Thyroid gland (tissue), 4 donors: Measurements from ENCODE around the gene ZNF865. TPM values are rescaled to one million over a fixed set of nuclear protein-coding genes. Genes with fewer than 3 reads are reported as not detected.
A peak's percentile ranks its signal among the peaks of the same experiment; 100 is the strongest.

Source experiments
- DNase-seq, 2 donors: peaks; one replicate each; pipeline ENCODE4 v3.0.0-alpha.2; 2019
- H3K27ac ChIP-seq, 3 donors: fragments of 200-600 bp; sonication (generic); 1 replicate in 2 of 3; 2 replicates in 1 of 3; pipeline ENCODE4 v1.5.1; 2016 to 2019; ENCODE audit warnings: mild to moderate bottlenecking in 1 of 3, moderate library complexity in 1 of 3
- H3K27me3 ChIP-seq: fragments of 200-600 bp; sonication (generic); one replicate; pipeline ENCODE4 v1.5.1; 2019
- H3K36me3 ChIP-seq, 2 donors: fragments of 200-600 bp; sonication (generic); one replicate each; pipeline ENCODE4 v1.5.1; 2016 to 2019
- H3K4me1 ChIP-seq, 2 donors: fragments of 200-600 bp; sonication (generic); one replicate each; pipeline ENCODE4 v1.5.1; 2017 to 2019
- H3K4me3 ChIP-seq, 3 donors: fragments of 200-600 bp; sonication (generic); replicated peaks in 1 of 3; 1 replicate in 2 of 3; 2 replicates in 1 of 3; pipeline ENCODE4 v1.5.1; 2016; ENCODE audit warnings: mild to moderate bottlenecking in 1 of 3
- H3K9me3 ChIP-seq: fragments of 200-600 bp; sonication (generic); one replicate; pipeline ENCODE4 v1.5.1; 2017
- POLR2A ChIP-seq, 2 donors: fragments of 450-650 bp; IDR thresholded peaks; one replicate each; pipeline ENCODE4 v1.6.1; 2017; ENCODE audit warnings: antibody characterized with exemption in 2 of 2, mild to moderate bottlenecking in 2 of 2, moderate library complexity in 1 of 2
- WGBS, 2 donors: methylation state at CpG; one replicate each; pipeline ENCODE4 v1.1.5; 2017; 5-methylcytosine and 5-hydroxymethylcytosine counted together
- intact Hi-C: fragments of 100-400 bp; cut with DNase I; formaldehyde crosslinking; loops from one replicate; pipeline ENCODE4 v1.15.1; 2023
- total RNA-seq, 4 donors: library from RNA; depleted of rRNA; stranded (reverse); fragments of >200 nt; gene quantifications; one replicate each; pipeline ENCODE4 v1.2.3, GENCODE V29; 2016
- TF ChIP-seq, protein P1 (sequence below), 6 experiments: fragments of 200-600 bp in 3 of 6; fragments of 450-650 bp in 3 of 6; sonication (generic) in 3 of 6; IDR thresholded peaks; one replicate each; pipeline ENCODE4 v1.5.1; 2016 to 2019; ENCODE audit warnings: antibody characterized with exemption in 6 of 6, mild to moderate bottlenecking in 2 of 6, inconsistent platforms in 1 of 6, moderate library complexity in 1 of 6

Gene ZNF865
- total RNA-seq, 4 donors from 2014 or later: 5.5 to 12.6 (median 9.1) TPM

GRCh38 chr19:55597501-55597921 lies 7.9 kb upstream of the ZNF865 start:
- TF ChIP-seq, protein P1, sequence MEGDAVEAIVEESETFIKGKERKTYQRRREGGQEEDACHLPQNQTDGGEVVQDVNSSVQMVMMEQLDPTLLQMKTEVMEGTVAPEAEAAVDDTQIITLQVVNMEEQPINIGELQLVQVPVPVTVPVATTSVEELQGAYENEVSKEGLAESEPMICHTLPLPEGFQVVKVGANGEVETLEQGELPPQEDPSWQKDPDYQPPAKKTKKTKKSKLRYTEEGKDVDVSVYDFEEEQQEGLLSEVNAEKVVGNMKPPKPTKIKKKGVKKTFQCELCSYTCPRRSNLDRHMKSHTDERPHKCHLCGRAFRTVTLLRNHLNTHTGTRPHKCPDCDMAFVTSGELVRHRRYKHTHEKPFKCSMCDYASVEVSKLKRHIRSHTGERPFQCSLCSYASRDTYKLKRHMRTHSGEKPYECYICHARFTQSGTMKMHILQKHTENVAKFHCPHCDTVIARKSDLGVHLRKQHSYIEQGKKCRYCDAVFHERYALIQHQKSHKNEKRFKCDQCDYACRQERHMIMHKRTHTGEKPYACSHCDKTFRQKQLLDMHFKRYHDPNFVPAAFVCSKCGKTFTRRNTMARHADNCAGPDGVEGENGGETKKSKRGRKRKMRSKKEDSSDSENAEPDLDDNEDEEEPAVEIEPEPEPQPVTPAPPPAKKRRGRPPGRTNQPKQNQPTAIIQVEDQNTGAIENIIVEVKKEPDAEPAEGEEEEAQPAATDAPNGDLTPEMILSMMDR (IDR thresholded peaks at IDR 0.05): no peak
- TF ChIP-seq POLR2A (IDR thresholded peaks at IDR 0.05): no peak
- no peak for DNase-seq
- Histone ChIP-seq H3K4me1 (peaks cover 6 to 8% of the 10 kb centered on the region in 2 donors), H3K27me3 (no peaks in the 10 kb centered on the region), H3K4me3 (no peak overlapping the region), H3K36me3 (peaks cover 11 to 16% of the 10 kb centered on the region in 2 donors), H3K9me3 (no peaks in the 10 kb centered on the region), H3K27ac (no peak overlapping the region)
- WGBS, 2 donors: 98% methylated on average over 26 to 30 of the region's 30 CpGs
- intact Hi-C loops: no loop called here

- DNase-seq: no peak
Measured at GRCh38 chr19:55598034-55598433, 7.4 kb upstream of the ZNF865 start.

DNA sequence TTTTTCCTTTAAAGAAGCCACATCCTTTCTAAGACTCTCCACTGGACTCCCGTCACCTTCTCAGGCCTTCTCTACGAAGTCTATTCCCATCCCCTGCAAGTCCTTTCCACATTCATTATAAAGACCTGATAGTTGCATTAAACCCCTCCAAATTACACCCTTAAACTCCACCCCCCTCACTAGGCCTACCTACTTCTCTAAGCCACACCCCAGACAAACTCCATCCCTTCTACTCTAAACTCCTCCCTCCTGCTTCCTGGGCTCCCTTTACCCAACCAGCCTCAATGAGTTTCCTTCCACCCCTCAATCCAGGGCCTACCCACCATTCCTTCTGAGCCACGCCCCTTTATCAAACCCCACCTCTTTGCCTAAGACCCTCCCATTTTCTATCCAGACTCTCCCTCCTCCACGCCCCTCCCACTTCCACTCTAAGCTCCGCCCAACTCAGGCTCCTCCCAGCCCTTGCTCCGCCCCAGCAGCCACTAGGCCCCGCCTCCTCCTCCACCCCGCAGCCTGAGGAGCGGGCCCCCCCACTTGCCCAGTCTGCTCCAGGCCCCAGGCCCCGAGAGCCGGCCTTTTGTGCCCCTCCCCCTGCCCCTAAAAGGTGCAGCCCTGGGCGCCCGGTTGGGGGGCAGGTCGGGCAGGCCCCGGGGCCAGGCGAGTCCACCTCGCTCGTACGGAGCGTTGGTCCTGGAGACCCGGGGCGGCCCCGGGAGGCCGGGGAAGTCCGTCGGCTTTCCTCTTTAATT lies 6.6 kb upstream of the ZNF865 start:
- no peaks in the 10 kb centered on the region for H3K9me3 ChIP-seq
- peak; percentile 83 to 84 for DNase-seq
- TF ChIP-seq, protein P1 (IDR thresholded peaks at IDR 0.05): peak in 1 of 6 experiments; percentile 6
- peak in 1 of 2 donors; percentile 51 for TF ChIP-seq POLR2A (IDR thresholded peaks at IDR 0.05)
- no peaks in the 10 kb centered on the region for H3K27me3 ChIP-seq
- peaks cover 11 to 13% of the 10 kb centered on the region in 2 donors for H3K36me3 ChIP-seq
- peak overlapping the region; percentile 88 to 99 (median 94) for H3K27ac ChIP-seq
- peaks cover 6 to 8% of the 10 kb centered on the region in 2 donors for H3K4me1 ChIP-seq
- intact Hi-C loops: no loop called here
- H3K4me3 ChIP-seq: peak overlapping the region; percentile 56 to 75 (median 72)
- 8 to 9% methylated on average over 21 to 22 of the region's 26 CpGs for WGBS, 2 donors

More at GRCh38 chr19:55598034-55598433, 7.4 kb upstream of the ZNF865 start:
- TF ChIP-seq, protein P1 (IDR thresholded peaks at IDR 0.05): no peak
- no peak for TF ChIP-seq POLR2A (IDR thresholded peaks at IDR 0.05)
- no peaks in the 10 kb centered on the region for H3K9me3 ChIP-seq
- 81% methylated on average over 9 of the region's 9 CpGs for WGBS, 2 donors
- intact Hi-C loops: no loop called here
- H3K4me3 ChIP-seq: no peak overlapping the region
- no peak overlapping the region for H3K27ac ChIP-seq
- H3K27me3 ChIP-seq: no peaks in the 10 kb centered on the region
- peaks cover 6 to 8% of the 10 kb centered on the region in 2 donors for H3K4me1 ChIP-seq
- peaks cover 11 to 13% of the 10 kb centered on the region in 2 donors for H3K36me3 ChIP-seq

DNA sequence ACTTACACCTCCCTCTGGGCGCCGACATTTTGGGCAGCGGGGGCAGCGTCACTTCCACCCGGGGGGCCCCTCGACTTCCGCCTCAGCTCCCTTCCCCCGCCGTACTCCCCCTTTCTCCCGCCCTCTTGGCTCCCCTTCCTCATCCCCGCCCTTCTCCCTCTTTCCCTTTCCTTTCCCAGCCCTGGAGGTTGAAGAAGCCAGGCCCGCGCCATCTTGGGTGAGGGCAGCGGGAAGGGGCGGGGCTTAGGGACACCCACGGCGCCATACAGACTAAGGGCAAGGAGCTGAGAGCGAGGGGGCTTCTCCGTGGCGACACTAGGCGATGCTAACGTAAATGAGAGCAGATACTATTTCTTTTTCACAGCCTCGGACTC lies 6.0 kb upstream of the ZNF865 start, which contains the start of gene FIZ1:
Gene FIZ1, minus strand, starts transcription at position 50 of the 374 bp plus-strand sequence. CDS start 1,652 bp downstream, outside the sequence.
- WGBS, 2 donors: 1% methylated on average over 23 of the region's 23 CpGs
- Histone ChIP-seq H3K9me3 (no peaks in the 10 kb centered on the region), H3K36me3 (peaks cover 11 to 13% of the 10 kb centered on the region in 2 donors), H3K4me1 (peaks cover 8 to 14% of the 10 kb centered on the region in 2 donors), H3K27me3 (no peaks in the 10 kb centered on the region), H3K4me3 (peak within 1 kb of the TSS; percentile 69 to 75 (median 72)), H3K27ac (peak within 1 kb of the TSS; percentile 88 to 99 (median 94))
- intact Hi-C loops: no loop called here
- DNase-seq: peak; percentile 99
- TF ChIP-seq, protein P1 (IDR thresholded peaks at IDR 0.05): no peak
- TF ChIP-seq POLR2A (IDR thresholded peaks at IDR 0.05): no peak
